Measurements from ENCODE around the gene OTUB2.

The OTUB2 gene

DNA sequence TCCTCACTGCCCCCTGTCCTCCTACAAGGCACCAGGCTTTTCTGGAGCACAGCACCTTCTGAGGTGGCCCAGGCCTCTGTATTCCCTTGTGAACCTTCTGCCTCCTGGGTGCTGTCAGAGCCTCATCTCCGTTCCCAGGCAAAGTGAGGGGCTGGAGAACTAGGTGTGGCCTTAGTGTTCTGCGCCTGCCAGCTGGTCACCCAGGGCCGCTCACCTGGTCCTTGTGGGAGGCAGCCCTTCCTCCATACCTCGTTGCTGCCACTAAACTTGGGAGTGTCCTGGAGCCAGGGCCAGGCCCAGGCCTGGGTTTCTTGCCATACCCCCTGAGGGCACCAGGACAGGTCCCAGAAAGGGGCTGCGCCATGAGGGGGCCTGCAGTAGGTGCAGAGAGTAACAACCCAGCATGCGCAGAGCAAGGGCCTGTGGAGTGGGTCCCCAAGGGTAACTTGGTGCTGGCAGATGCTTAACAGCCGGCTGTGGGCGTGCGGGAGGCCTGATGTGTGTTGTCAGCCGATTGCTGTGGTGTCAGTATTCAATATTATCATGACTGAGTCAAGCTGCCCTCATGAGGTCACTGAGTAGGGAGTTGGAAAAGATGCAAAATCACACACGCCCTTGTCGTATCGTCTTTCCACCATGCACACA lies 17.1 kb downstream of the OTUB2 start:
- Histone ChIP-seq H3K9me3 (ENCODE audit: low read length) (no peaks in the 10 kb centered on the region), H3K9me2 (ENCODE audit: low read depth, low read length) (no peaks in the 10 kb centered on the region), H3K4me1 (ENCODE audit: insufficient read depth, low read length, severe bottlenecking) (no peaks in the 10 kb centered on the region), H4K20me1 (ENCODE audit: insufficient read depth, low read length) (no peaks in the 10 kb centered on the region), H3K27ac (ENCODE audit: low read depth, low read length, poor library complexity, severe bottlenecking) (no peak overlapping the region), H2AFZ (ENCODE audit: low read length) (no peak overlapping the region), H3K9ac (ENCODE audit: low read length) (no peak overlapping the region), H3K4me3 (ENCODE audit: low read depth, low read length, poor library complexity, severe bottlenecking) (no peak overlapping the region), H3K36me3 (ENCODE audit: insufficient read depth, low read length) (peaks cover 38% of the 10 kb centered on the region), H3F3A (ENCODE audit: insufficient read depth, low read length) (no peaks in the 10 kb centered on the region), H3K79me2 (ENCODE audit: insufficient read depth, low read length) (no peaks in the 10 kb centered on the region), H3K4me2 (ENCODE audit: low read length) (no peak overlapping the region), H3K27me3 (ENCODE audit: insufficient read depth, low read length) (no peaks in the 10 kb centered on the region)
- no peak for TF ChIP-seq EZH2 (IDR thresholded peaks at IDR 0.05; ENCODE audit: borderline replicate concordance, low read length)
- TF ChIP-seq, protein P1, sequence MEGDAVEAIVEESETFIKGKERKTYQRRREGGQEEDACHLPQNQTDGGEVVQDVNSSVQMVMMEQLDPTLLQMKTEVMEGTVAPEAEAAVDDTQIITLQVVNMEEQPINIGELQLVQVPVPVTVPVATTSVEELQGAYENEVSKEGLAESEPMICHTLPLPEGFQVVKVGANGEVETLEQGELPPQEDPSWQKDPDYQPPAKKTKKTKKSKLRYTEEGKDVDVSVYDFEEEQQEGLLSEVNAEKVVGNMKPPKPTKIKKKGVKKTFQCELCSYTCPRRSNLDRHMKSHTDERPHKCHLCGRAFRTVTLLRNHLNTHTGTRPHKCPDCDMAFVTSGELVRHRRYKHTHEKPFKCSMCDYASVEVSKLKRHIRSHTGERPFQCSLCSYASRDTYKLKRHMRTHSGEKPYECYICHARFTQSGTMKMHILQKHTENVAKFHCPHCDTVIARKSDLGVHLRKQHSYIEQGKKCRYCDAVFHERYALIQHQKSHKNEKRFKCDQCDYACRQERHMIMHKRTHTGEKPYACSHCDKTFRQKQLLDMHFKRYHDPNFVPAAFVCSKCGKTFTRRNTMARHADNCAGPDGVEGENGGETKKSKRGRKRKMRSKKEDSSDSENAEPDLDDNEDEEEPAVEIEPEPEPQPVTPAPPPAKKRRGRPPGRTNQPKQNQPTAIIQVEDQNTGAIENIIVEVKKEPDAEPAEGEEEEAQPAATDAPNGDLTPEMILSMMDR (IDR thresholded peaks at IDR 0.05; ENCODE audit: low read length), result no peak

DNA sequence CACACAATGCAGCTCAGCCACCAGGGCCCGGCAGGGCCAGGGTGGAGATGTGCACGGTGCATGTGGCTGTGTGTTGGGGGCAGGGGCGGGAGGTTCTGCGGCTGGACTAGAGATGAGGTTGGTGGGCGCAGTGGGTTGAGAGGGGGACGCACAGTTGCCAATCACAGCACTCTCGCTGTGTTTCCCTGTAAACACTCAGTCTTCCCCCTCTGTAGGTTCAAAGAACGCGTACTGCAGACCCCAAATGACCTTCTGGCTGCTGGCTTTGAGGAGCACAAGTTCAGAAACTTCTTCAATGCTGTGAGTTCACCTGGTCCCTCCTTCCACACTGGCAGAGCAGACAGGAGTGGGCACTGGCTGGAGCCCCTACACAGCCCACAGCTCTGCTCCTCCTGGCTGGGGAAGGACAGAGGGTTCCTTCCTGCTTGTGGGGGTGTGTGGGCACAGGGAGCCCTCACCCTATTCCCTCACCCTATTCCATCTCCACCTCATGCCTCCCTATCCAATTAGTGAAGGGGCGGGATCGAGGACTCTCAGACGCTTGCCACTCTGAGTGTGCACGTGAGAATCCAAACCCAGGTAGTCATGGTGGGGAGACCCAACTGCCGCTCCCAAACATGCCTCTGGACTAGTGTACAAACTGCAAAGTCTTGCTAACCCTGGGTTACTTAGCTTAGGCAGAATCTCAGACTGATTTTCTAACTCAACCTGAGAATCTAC lies 17.8 kb downstream of the OTUB2 start:
- Histone ChIP-seq H3K36me3 (ENCODE audit: insufficient read depth, low read length) (peaks cover 45% of the 10 kb centered on the region), H3K79me2 (ENCODE audit: insufficient read depth, low read length) (no peaks in the 10 kb centered on the region), H3K9ac (ENCODE audit: low read length) (no peak overlapping the region), H3K4me2 (ENCODE audit: low read length) (no peak overlapping the region), H4K20me1 (ENCODE audit: insufficient read depth, low read length) (no peaks in the 10 kb centered on the region), H3K9me3 (ENCODE audit: low read length) (no peaks in the 10 kb centered on the region), H3K27me3 (ENCODE audit: insufficient read depth, low read length) (no peaks in the 10 kb centered on the region), H3K9me2 (ENCODE audit: low read depth, low read length) (no peaks in the 10 kb centered on the region), H3K4me1 (ENCODE audit: insufficient read depth, low read length, severe bottlenecking) (no peaks in the 10 kb centered on the region), H2AFZ (ENCODE audit: low read length) (no peak overlapping the region), H3K4me3 (ENCODE audit: low read depth, low read length, poor library complexity, severe bottlenecking) (no peak overlapping the region), H3K27ac (ENCODE audit: low read depth, low read length, poor library complexity, severe bottlenecking) (no peak overlapping the region), H3F3A (ENCODE audit: insufficient read depth, low read length) (no peaks in the 10 kb centered on the region)
- TF ChIP-seq, protein P1 (IDR thresholded peaks at IDR 0.05; ENCODE audit: low read length), result no peak
- TF ChIP-seq EZH2 (IDR thresholded peaks at IDR 0.05; ENCODE audit: borderline replicate concordance, low read length), result no peak

DNA sequence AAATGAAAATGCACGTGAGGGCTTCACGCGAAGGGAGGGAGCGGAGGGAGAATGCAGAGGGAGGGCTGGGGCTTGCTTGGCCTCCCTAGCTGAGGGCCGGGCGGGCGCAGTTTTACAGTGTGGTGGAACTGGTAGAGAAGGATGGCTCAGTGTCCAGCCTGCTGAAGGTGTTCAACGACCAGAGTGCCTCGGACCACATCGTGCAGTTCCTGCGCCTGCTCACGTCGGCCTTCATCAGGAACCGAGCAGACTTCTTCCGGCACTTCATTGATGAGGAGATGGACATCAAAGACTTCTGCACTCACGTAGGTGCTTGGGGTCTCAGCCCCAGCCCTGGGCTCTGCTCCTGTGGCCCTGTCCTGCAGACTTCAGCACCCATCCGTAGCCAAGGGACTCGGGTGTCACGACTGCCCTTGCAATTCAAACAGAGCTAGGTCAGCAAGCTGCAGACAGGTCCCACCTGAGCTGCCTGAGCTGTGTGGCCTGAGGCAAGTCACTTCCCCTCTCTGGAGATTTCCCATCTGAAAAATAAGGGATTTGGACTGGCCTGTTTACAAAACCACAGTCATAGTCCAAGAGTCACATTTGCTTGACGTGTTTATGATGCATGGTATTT lies 18.4 kb downstream of the OTUB2 start:
- no peaks in the 10 kb centered on the region for H3F3A ChIP-seq (ENCODE audit: insufficient read depth, low read length)
- no peak overlapping the region for H2AFZ ChIP-seq (ENCODE audit: low read length)
- no peaks in the 10 kb centered on the region for H3K9me2 ChIP-seq (ENCODE audit: low read depth, low read length)
- H3K9ac ChIP-seq (ENCODE audit: low read length), result no peak overlapping the region
- H3K9me3 ChIP-seq (ENCODE audit: low read length), result no peaks in the 10 kb centered on the region
- no peak for TF ChIP-seq EZH2 (IDR thresholded peaks at IDR 0.05; ENCODE audit: borderline replicate concordance, low read length)
- TF ChIP-seq, protein P1 (IDR thresholded peaks at IDR 0.05; ENCODE audit: low read length), result no peak
- H3K79me2 ChIP-seq (ENCODE audit: insufficient read depth, low read length), result no peaks in the 10 kb centered on the region
- no peak overlapping the region for H3K4me3 ChIP-seq (ENCODE audit: low read depth, low read length, poor library complexity, severe bottlenecking)
- no peaks in the 10 kb centered on the region for H4K20me1 ChIP-seq (ENCODE audit: insufficient read depth, low read length)
- H3K4me1 ChIP-seq (ENCODE audit: insufficient read depth, low read length, severe bottlenecking), result no peaks in the 10 kb centered on the region
- H3K27ac ChIP-seq (ENCODE audit: low read depth, low read length, poor library complexity, severe bottlenecking), result no peak overlapping the region
- H3K4me2 ChIP-seq (ENCODE audit: low read length), result no peak overlapping the region
- H3K36me3 ChIP-seq (ENCODE audit: insufficient read depth, low read length), result peaks cover 52% of the 10 kb centered on the region
- no peaks in the 10 kb centered on the region for H3K27me3 ChIP-seq (ENCODE audit: insufficient read depth, low read length)
